Activated CD8-positive, alpha-beta T cell treated with anti-CD3 and anti-CD28 coated beads for 36 hours (primary cell): ENCODE measurements around the gene TMEM185A. TPM values are rescaled to one million over a fixed set of nuclear protein-coding genes. Genes with fewer than 3 reads are reported as not detected.
A peak's percentile ranks its signal among the peaks of the same experiment; 100 is the strongest.
"Not testable (repeated sequence)": the region's sequence is repeated elsewhere in the genome, so short reads cannot be mapped to it uniquely, and the experiment has no call there.

Experiments
- ATAC-seq: fragments of 200-7000 bp; cut with Tn5 transposase; one replicate; pipeline ENCODE4 v1.10.0; 2021; ENCODE audit warnings: mild to moderate bottlenecking, moderate library complexity
- CTCF ChIA-PET: fragments of 350-600 bp; sonication (Branson Sonifier 250); formaldehyde crosslinking; loops from one replicate; lab custom pipeline; 2021; ENCODE audit warnings: antibody characterized with exemption; lab: Charles Lee
- POLR2A ChIA-PET: fragments of 350-600 bp; sonication (Branson Sonifier 250); formaldehyde crosslinking; loops from one replicate; lab custom pipeline; 2021; ENCODE audit warnings: antibody characterized with exemption; lab: Charles Lee
- DNase-seq: peaks from one replicate; pipeline ENCODE4 v3.0.0-alpha.2; 2020
- H3K27ac Mint-ChIP-seq: one replicate; pipeline ENCODE4 v1.8.0; 2021; ENCODE audit warnings: mild to moderate bottlenecking, mixed read lengths
- H3K27me3 Mint-ChIP-seq: one replicate; pipeline ENCODE4 v1.8.0; 2021; ENCODE audit warnings: mixed read lengths
- H3K36me3 Mint-ChIP-seq: one replicate; pipeline ENCODE4 v1.8.0; 2021; ENCODE audit warnings: low read depth, mixed read lengths
- H3K4me1 Mint-ChIP-seq: one replicate; pipeline ENCODE4 v1.8.0; 2021; ENCODE audit warnings: low read depth, mixed read lengths
- H3K4me3 Mint-ChIP-seq: one replicate; pipeline ENCODE4 v1.8.0; 2021; ENCODE audit warnings: mild to moderate bottlenecking, moderate library complexity, mixed read lengths
- H3K9me3 Mint-ChIP-seq: one replicate; pipeline ENCODE4 v1.8.0; 2021; ENCODE audit warnings: mixed read lengths
- CTCF ChIP-seq: fragments of 200-600 bp; IDR thresholded peaks from one replicate; pipeline ENCODE4 v1.8.0; 2022; ENCODE audit warnings: antibody characterized with exemption, mild to moderate bottlenecking
- intact Hi-C: fragments of 100-400 bp; cut with micrococcal nuclease; formaldehyde crosslinking; loops from one replicate; pipeline ENCODE4 v1.10.0; 2022
- total RNA-seq, 2 experiments: library from RNA; stranded (reverse); gene quantifications; one replicate each; pipeline ENCODE4 v1.2.3, GENCODE V29; 2021

The TMEM185A gene
- total RNA-seq, 2 experiments from 2014 or later = 13.2 to 14.6 TPM

DNA sequence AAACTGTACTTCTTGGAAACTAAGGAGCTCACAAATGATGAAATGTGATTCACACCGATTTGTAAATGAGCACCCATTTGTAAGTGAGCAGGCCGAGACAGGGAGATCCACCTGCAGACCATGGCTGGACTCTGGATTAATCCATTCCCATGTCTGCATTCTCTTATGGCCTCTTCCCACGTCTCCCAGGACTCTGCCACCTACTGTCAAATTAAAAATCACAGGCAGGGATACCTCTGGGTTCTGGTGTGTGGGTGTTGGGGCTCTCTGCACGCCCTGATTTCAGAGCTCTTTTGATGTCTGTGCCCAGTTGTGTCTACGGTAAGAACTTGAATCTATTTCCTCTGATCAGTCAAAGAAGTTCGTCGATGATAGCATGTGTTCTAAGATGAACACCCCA, 40.6 kb downstream of the TMEM185A start:
- intact Hi-C loops, DNase-seq, CTCF ChIA-PET, H3K4me3 Mint-ChIP-seq, H3K27ac Mint-ChIP-seq, H3K4me1 Mint-ChIP-seq, POLR2A ChIA-PET, H3K27me3 Mint-ChIP-seq, H3K36me3 Mint-ChIP-seq, H3K9me3 Mint-ChIP-seq, ATAC-seq: not testable (repeated sequence)

DNA sequence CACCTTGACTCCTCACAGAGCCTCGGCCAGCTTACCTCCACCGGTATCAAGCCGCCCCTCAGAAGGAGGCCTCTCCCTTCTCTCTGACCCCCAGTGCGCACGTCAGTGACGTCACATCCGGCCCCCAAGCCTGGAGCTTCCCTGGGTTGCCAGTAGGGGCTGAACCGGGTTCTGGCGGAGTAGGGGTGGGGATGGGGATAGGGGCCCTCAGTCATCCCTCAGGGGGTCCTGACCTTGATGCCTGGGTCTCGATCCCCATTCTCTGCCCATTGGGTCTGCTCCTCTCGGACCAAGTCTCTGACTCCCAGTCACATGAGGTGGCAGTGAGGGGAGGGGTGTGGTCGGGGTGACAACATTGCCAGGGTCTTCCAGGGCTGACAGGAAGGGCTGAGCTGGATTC, 44.2 kb downstream of the TMEM185A start, which contains the start of gene MAGEA9B:
Gene MAGEA9B, minus strand, starts transcription at position 101 of the 400 bp plus-strand sequence. CDS start 4,280 bp downstream, outside the sequence.
- ATAC-seq, POLR2A ChIA-PET, H3K4me3 Mint-ChIP-seq, H3K36me3 Mint-ChIP-seq, CTCF ChIA-PET, H3K4me1 Mint-ChIP-seq, intact Hi-C loops, DNase-seq, H3K27me3 Mint-ChIP-seq, H3K27ac Mint-ChIP-seq, H3K9me3 Mint-ChIP-seq: not testable (repeated sequence)

- H3K27me3 Mint-ChIP-seq, POLR2A ChIA-PET, intact Hi-C loops, H3K36me3 Mint-ChIP-seq, DNase-seq, ATAC-seq, CTCF ChIA-PET, H3K9me3 Mint-ChIP-seq, H3K4me3 Mint-ChIP-seq, H3K27ac Mint-ChIP-seq, H3K4me1 Mint-ChIP-seq: not testable (repeated sequence)
Measured at GRCh38 chrX:149585631-149586030, 46.0 kb downstream of the TMEM185A start.

GRCh38 chrX:149573456-149573855, 58.1 kb downstream of the TMEM185A start:
- DNase-seq, H3K4me3 Mint-ChIP-seq, POLR2A ChIA-PET, H3K9me3 Mint-ChIP-seq, intact Hi-C loops, H3K36me3 Mint-ChIP-seq, H3K27ac Mint-ChIP-seq, H3K4me1 Mint-ChIP-seq, H3K27me3 Mint-ChIP-seq, CTCF ChIA-PET: not testable (repeated sequence)
- ATAC-seq = peak; percentile 98

- TF ChIP-seq CTCF = no peak
- ChIA-PET POLR2A (no interaction called here), CTCF (no interaction called here)
- no peak for DNase-seq
- no peak for ATAC-seq
- Mint-ChIP-seq H3K27ac (peak overlapping the region; percentile 64), H3K9me3 (no peaks in the 10 kb centered on the region), H3K4me1 (peaks cover 9% of the 10 kb centered on the region), H3K4me3 (peak overlapping the region; percentile 39), H3K27me3 (peaks cover 2% of the 10 kb centered on the region), H3K36me3 (no peaks in the 10 kb centered on the region)
- intact Hi-C loops = no loop called here
Measured at GRCh38 chrX:149572743-149573142, 58.8 kb downstream of the TMEM185A start.

GRCh38 chrX:149571770-149572169, 59.8 kb downstream of the TMEM185A start:
- Mint-ChIP-seq H3K27me3 (peaks cover 2% of the 10 kb centered on the region), H3K27ac (no peak overlapping the region), H3K9me3 (no peaks in the 10 kb centered on the region), H3K4me1 (peaks cover 9% of the 10 kb centered on the region), H3K4me3 (no peak overlapping the region), H3K36me3 (no peaks in the 10 kb centered on the region)
- DNase-seq (no peak), ATAC-seq (no peak)
- TF ChIP-seq CTCF = no peak
- POLR2A ChIA-PET = no interaction called here
- CTCF ChIA-PET = no interaction called here
- intact Hi-C loops = no loop called here

GRCh38 chrX:149570668-149571067, 60.9 kb downstream of the TMEM185A start:
- Mint-ChIP-seq H3K4me3 (no peak overlapping the region), H3K27me3 (peaks cover 2% of the 10 kb centered on the region), H3K4me1 (peaks cover 9% of the 10 kb centered on the region), H3K36me3 (no peaks in the 10 kb centered on the region), H3K9me3 (no peaks in the 10 kb centered on the region), H3K27ac (no peak overlapping the region)
- CTCF ChIA-PET = no interaction called here
- no peak for ATAC-seq
- no peak for TF ChIP-seq CTCF
- intact Hi-C loops = no loop called here
- no peak for DNase-seq
- POLR2A ChIA-PET = no interaction called here
